Stimulated activated CD4-positive, alpha-beta T cell treated with anti-CD3 and anti-CD28 coated beads, Interleukin-1b, Interleukin-23, amount 100 ng/mL, for 48 hours (primary cell): Measurements from ENCODE around the gene KCNJ18.
"Not testable (repeated sequence)": the region's sequence is repeated elsewhere in the genome, so short reads cannot be mapped to it uniquely, and the experiment has no call there.

Experiments used
- DNase-seq: peaks from one replicate; pipeline ENCODE4 v3.0.0-alpha.2; 2020

The KCNJ18 gene

DNA sequence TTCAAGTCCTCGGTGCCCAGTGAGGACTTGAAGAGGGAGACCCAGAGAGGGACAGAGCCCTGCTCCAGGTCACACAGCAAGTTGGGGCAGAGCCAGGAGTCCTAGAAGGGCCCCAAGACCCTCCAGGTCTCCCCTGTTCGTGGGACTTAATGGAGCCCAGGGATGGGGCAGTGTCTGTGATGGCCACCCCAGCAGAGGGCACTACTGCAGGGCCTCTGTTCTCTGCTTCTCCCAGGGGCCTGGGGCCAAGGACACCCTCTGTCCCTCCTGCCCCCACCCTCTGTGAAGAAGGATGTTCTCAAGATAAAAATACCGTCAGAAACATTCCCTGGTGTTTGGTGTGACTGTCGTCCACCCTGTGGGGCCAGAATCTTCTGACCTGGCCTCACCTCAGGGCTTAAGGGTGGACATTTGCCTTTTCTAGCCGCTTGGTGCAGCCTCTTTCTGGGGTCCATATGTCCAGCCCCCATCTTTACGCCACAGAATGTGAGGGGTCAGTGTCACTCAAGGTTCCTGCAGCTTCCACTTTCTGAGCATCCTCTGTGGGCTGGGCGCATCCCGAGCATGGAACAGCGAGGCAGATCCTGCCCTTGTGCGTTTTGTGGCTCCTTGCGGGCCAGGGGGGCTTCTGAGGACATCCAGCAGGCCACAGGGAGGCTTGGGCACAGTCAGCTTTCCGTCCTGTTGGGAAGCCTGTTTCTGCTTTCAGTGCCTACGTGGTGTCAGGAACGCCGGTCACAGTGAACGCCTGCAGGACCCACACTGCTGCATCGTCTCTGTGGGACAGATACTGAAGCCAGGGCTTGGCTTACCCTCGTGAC is at the start of gene KCNJ18:
TSS of gene KCNJ18 (plus strand) at position 641 of the 821 bp plus-strand sequence. CDS start 10,264 bp downstream, outside the sequence.
- not testable (repeated sequence) for DNase-seq

DNA sequence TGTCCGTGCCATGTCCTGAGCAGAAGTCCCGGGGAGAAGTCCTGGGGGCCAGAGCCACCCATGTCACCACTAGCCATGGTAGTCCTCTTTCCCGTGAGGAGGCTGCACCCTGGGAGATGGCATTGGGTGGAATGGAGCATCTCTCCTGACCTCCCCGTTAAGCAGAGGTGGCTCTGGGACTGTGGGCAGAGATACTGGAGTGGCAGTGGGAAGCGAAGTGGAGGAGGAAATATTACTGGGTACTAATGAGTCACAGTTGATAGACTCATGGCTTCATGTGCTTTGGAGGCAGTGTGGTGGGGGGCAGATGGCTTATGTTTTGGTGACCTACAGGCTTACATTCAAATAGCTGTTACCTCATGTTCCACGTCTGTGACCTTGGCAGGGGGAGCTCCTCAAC is 44.2 kb upstream of the KCNJ18 start:
- not testable (repeated sequence) for DNase-seq

DNA sequence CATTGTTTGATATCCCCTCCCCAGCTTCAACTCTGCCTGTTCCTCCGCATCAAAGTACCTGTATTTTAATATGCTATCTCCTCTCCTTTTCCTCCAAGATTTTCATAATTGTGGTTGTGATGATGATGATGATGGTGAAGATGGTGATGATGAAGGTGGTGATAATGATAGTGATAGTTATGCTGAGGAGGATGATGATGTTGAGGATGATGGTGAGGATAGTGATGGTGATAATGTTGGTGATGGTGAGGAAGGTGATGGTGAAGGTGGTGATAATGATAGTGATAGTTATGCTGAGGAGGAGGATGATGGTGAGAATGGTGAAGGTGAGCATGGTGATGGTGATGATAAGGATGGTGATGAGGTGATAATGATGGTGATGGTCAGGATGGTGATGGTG is 42.3 kb upstream of the KCNJ18 start:
- DNase-seq = not testable (repeated sequence)

DNA sequence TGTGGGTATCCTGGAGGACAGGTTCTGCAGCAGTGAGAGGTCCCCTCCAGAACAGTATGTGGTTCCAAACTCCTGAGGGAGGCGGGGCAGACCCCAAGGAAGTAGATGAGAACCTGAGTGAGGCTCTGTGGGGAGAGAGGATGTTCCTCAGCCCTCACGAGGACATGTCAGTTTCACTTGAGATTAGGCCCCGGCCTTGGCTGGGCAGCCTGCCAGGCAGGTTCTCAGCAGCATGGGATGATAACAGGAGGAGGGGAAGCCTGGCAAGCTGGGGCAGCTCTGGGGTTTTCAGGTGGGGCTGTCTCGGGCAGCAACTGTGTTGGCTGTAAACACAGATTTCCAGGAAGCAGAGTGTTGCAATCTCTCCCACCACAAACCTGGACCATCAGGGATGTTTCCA is 40.3 kb upstream of the KCNJ18 start:
- not testable (repeated sequence) for DNase-seq

DNA sequence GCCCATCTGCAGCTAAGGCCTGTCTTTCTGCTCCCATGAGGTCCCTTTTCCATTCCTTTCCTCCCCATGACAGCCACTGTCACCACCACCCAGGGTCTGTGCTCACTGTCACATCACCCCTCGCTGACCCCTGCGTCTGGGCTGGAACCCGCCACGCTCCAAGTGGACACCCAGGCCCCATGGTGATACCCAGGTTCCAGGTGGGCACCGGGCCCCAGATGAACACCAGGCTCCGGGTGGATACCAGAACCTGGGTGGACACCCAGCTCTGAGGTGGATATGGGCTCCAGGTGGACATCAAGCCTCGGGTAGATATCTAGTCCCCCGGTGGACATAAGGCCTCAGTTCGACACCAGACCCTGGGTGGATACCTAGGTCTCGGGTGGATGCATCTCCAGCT is 39.1 kb upstream of the KCNJ18 start:
- DNase-seq = not testable (repeated sequence)

DNA sequence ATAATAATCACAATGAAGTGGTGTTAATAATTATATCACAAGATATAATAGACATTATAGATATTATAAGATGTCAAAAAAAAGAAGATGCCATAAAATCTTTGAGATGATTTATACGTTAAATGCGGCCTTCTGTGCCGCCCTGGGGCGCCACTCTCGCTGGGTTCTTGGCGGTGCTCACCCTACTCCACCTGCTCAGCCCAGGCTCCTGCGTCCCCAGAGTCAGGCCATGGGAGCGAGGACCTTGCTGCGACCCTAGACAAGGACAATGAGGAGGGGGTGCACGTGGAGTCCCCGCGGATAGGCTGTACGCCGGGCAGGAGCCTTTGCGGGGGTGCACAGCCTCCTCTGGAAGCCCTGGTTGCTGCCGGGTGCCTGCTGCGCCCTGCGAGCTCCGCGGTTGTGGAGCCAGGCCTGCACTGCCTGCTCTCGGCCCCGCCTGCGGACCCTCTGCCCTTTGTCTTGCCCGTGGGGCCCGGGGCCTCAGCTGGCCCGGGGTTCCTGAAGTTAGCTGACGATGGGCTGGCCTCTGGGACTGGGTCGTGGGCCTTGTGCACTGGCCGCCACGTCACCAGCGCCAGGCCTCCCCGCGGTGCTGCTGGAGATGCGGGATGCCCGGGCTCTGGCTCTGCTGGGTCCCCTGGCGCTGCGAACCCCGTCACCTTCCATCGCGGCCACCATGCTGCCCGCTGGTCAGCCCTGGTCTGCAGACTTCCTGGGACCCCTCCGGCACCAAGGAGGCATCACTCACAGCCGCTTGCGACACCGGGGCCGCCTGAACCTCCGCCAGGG is 35.6 kb upstream of the KCNJ18 start:
- not testable (repeated sequence) for DNase-seq

DNA sequence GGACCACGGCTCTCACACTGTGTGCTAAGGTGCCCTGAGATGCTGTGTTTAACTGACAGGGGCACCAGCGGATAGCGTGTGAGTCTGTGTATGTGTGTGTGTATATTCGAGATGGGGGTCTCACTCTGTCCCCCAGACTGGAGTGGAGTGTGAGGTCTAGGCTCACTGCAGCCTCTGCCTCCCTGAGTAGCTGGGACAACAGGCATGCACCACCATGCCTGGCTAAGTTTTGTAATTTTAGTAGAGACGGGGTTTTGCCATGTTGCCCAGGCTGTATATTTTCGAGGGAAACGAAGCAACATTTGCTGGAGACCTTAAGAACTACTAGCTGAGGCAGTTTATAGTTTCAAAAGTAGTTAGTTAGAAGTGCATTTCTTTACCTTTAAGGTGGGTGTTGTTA is 32.7 kb upstream of the KCNJ18 start:
- not testable (repeated sequence) for DNase-seq

DNA sequence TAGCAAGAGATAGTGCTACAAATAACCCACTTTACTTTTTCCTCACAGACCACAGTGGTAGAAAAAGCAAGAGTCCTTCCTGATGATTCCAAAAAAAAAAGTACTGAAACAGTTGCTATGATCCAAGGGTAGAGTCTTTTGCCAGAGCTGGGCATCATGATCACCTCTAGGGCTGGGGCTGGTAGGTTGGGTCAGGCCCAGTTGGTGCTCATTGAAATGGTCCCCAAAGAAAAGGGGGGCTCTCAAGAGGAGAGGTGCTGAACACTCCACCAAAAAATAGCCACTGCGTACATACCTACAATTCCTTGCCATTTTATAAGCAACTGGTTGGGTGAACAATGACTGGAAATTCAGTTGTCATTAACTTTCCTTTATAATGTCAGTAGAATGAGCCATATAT is 30.9 kb upstream of the KCNJ18 start:
- not testable (repeated sequence) for DNase-seq

DNA sequence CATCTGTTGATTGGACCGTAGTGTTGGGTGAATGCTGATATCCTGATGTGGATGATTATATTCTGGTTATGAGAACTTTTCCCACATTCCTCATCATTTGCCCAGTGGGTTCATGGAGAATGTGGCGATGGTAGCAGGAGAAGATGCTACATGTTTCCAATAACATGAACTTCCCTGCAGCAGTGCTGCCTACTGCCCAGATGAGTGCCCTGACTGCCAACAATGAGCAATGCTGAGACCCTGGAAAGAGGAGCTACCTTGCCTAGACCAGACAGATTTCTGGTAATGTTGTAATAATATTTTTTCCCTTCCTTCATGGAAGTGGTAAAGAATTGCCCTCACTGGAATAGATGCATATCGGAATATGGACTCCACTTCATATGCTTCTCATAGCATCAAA is 29.2 kb upstream of the KCNJ18 start:
- DNase-seq = not testable (repeated sequence)

DNA sequence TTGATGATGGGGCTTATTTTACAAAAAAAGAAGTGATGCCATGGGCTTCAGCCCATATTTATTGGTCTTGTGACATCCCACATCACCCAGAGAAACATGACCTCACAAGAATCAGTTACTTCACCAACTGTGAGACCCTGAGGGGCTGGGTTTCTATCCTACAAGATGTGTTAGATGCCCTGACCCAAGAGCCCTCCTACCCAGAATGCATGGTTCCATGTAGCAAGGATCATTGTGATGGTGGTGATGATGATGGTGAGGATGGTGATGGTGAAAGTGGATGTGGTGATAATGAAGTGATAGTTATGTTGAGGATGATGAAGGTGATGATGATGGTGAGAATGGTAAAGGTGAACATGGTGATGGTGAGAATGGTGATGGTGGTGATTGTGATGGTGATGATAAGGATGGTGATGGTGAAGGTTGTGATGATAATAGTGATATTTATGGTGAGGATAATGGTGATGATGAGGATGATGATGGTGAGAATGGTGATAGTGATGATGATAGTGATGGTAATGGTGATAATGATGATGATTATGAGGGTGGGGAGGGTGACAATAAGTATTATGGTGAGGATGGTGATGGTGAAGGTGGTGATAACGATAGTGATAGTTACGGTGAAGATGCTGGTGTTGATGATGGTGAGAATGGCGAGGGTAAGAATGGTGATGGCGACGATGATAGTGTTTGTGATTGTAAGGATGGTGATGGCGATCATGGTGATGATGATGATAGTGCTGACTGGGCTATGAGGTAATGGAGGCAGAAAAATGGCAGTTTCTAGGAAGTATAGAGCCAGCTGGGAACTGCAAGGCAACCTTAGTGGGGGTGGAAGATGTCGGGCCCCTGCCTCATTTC is 28.5 kb upstream of the KCNJ18 start:
- DNase-seq = not testable (repeated sequence)

DNA sequence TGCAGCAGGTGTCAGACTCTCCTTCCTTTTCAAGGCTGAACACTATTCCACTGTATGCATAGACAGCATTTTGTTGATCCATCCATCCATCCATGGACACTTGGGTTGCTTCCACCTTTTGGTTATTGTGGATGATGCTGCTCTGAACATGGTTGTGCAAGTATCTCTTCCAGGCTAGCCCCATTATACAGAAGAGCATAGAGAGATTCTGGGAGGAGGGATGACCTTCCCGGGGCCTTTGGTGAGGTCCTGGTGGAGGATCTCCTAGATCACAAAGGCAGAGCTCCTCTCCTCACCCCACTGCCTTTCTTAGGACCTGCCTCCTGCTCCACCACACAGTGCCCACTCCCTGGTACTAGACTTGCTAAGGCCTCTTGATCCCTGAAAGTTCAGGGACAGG is 27.2 kb upstream of the KCNJ18 start:
- DNase-seq = not testable (repeated sequence)

DNA sequence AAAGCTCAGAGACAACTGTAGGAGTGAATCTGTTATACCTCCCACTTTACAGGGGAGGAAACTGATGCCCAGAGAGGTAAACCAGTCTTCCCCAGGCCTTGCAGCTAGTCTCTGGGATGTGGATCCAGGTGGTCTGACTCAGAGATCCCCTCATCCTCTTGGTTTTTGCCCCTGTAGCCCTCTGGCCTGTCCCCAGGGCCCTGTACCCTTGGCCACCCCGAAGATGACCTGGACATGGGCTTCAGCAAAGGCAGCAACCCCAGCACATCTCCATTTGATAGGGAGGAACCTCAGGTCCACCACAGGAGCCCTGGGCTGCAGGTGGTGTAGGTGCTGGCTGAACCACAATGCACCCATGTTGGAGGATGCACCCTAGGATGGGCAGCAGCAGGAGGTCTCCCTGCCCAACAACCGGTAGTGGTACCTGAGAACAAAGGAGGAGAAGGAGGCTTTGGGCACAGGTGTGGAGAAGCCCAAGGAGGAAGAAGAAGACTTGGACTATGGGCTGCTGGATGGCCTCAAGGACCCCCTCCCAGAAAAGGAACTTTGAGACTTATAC is 26.3 kb upstream of the KCNJ18 start:
- not testable (repeated sequence) for DNase-seq

DNA sequence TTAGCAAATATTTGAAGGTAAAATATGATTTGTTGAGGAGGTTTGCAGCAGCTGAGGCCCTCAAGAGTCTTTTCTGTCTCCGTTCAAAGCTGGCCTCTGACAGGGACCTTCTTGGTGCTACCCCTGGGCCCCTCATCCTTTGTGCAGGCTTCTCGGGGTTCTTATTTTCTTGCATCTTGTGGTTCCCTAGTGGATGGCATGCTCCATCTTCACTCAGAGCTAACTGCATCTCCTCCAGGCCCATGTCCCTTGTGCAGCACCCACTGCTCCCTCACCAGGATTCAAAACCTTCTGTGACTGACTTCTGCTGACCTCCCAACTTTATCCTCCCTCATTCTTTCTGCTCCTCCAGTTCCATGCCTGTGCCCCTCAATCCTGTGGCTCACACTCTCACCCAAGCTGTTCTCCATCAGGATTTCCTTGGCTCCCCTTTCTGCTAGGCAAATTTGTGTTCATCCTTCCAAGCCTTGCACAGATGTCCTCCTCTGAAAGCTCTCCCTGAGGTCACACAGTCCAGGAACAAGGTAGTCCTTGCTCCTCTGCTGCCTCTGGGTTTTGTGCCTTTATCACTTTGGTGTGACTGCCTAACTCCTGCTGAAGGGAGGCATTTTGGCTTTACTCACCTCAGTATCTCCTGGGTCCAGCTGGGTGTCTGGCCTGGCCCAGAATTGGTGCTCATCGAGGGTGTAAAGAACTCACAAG is 25.5 kb upstream of the KCNJ18 start:
- not testable (repeated sequence) for DNase-seq

DNA sequence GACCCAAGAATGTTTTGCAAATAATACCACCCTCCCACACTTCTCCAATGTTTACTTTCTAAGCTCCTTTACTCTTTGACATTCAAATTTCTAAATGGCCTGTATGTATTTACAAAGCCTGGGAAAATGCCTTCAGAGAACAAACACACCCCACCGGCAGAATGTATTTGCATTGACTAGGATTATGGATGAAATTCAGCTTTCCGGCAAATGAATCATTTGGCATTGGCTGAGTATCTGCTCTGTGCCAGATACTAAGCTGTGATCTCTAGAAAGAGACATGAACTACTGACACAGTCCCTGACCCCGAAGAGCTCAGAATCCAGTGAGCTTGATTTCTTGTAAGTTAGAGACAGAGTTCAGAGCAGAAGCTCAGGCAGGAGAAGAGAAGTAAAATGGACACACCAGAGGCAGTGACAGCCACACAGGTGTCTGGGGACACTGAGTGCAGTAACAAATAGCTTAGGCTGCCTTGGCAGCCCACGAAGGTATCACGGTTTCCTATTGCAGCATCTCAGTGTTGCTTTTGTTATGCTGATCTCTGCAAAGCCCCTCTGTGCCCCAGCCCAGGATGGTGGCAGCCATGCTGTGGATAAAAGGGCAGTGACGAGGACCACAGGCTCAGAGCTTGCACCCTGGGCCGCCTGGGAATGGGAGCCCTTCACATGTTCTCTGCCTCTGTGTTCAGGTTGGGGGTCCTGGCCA is 24.8 kb upstream of the KCNJ18 start:
- DNase-seq = not testable (repeated sequence)

DNA sequence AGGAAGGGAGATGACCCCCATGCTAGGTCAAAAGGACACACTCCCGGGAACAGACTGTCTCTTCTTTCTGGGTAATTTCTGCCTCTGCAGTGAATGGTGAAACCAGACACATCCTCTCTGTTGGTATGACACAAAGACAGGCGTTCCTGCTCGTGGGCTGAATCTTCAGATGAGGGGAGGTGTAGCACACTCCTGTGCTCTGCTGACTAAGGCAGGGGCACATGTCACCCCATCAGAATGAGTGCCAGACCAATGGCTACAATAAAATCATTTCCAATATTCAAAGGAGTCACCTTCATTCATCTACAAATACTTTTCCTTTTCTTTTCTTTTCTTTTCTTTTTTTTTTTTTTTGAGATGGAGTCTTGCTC is 24.2 kb upstream of the KCNJ18 start:
- not testable (repeated sequence) for DNase-seq

DNA sequence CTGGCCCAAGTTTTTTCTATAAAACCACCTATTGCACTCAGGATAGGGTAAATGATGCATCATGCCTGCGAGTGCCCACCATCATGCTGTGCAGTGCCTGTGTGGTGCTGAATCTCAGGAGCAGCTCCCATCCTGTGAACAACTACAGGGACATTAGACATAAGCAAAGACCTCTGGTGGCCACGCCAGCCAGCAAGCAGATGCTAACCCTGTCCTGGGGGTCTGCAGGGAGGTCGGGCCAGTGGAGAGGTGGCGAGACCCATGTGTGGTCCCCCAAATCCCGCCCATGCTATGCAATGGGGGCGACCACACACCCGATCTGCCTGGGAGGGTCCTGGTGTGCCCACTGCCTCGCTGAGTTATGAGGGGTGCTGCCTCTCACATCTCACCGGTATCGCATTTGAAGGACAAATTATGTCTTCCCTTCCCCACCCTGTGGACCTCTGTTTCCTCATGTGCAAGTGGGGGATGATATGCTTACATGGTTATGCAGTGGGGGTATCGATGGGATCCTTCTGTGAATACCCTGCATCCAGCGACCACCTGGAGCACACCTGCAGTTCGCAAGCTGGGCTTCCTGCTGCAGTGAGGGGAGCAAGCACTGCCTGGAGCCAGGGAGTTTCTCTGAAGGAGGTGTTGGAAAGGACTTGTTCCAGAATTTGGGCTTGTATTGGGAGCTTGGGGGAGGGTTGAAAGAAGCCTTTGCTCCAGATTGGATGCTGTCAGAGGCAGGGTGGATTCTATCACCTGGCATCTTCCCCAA is 23.4 kb upstream of the KCNJ18 start:
- not testable (repeated sequence) for DNase-seq

DNA sequence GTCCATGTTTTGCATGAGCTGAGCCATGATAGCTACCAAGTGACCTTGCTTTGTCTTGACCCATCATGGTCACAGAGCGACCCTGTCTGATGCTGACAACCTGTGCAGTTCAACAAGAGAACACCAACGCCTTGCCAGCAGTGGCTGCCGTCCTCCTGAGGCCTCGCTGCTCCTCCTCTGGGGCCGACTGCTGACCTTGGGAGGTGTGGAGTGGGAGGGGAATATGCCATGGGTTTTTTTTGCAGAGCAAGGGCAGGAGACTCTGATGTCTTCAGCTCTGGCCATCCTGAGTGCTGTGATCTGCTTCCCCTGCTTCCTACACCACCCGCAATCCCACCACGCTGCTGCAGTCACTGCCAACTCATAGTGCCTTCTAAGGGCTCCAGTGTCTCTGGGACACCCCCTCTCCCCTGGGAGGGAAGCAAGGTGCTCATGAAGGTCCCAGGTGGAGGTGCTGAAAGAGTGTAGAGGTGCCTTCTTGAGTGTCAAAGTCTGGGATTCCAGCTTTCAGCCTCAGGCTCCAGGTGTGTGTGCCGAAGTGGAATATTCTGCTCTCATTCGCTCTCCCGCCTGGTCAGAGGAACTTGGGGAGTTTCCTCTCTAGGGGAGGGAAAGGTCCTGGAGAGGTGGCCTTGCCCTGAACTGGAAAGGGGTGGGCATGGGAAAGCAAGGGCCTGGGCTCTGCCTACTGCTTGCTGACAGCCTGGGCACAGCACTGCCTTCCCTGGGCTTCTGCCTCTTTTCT is 22.5 kb upstream of the KCNJ18 start:
- not testable (repeated sequence) for DNase-seq

DNA sequence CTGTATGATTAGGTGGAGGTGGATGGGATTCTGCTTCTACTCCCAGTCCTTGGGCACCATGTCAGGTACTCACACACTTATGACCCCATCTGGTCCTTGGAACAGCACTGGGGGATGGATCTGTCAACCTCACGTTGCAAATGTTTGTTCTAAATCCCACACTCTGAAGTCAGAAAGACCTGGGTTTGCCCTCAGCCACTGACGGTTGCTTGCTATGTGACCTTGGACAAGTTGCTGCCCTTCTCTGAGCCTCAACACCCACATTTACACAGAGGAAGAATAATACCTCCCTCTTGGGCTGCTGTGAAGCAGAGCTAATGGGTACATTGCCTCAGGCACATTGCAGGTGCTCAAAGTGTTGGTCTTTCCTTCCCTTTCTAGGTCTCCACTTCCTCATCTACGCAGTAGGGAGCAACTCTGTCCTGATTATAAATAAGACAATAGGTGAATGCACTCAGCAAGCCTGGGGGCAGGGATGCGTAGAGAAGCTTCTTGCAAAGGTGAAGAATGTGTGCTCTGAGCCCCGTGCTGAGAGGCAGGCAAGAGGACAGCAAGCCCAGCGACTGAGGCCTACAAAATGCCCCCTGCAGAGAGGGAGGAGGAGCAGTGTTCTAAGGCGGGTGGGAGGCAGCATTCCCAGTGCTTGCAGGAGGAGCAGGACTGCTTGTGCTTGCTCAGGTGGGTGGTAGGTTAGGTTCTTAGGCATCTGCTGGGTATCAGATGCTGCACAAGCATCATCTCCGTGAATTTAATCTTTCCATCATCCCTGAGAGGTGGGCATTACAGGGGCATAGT is 21.8 kb upstream of the KCNJ18 start:
- not testable (repeated sequence) for DNase-seq

DNA sequence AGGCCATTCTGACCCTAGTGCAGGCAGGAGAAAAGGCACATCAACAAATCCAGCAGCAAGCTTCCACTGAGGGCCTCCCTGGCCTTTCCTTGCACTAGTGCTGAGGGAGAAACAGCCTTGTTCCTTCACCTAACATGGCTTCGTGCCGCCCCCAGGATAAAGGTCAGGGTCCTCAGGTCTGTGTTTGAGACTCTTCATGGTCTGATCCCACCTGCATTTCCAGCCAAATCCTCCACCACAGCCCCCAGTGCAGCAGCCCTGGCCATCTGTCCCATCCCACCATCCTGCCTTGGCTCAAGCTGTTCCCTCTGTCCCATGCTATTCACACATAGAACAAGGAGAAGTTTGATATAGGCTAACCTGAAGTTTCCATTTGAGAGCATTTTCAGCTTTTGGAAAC is 20.9 kb upstream of the KCNJ18 start:
- not testable (repeated sequence) for DNase-seq
